GM12874 (cell line): ENCODE results near the gene DBX1.
A peak's percentile ranks its signal among the peaks of the same experiment; 100 is the strongest.

ENCODE experiments used
- TF ChIP-seq, protein P1 (sequence below): IDR thresholded peaks from 2 replicates; pipeline ENCODE4 v1.5.1; 2011; ENCODE audit warnings: low read depth, mild to moderate bottlenecking, control low read depth, low read length, moderate library complexity; ENCODE audit not compliant: insufficient read depth

Gene DBX1

DNA sequence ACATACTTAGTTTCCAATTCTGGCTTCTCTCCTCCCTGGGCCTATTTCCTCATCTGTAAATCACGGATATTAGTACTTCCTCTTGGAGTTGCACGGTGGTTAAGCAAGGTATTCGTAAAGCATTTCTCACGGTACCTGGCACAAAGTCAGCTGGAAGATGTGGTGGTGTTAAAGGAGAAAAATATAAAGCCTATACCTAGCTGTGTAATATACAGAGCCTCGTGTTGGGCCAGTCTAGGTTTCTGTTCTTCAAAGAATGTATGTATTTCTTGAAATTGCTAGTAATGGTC lies 47.2 kb downstream of the DBX1 start:
- TF ChIP-seq, protein P1, sequence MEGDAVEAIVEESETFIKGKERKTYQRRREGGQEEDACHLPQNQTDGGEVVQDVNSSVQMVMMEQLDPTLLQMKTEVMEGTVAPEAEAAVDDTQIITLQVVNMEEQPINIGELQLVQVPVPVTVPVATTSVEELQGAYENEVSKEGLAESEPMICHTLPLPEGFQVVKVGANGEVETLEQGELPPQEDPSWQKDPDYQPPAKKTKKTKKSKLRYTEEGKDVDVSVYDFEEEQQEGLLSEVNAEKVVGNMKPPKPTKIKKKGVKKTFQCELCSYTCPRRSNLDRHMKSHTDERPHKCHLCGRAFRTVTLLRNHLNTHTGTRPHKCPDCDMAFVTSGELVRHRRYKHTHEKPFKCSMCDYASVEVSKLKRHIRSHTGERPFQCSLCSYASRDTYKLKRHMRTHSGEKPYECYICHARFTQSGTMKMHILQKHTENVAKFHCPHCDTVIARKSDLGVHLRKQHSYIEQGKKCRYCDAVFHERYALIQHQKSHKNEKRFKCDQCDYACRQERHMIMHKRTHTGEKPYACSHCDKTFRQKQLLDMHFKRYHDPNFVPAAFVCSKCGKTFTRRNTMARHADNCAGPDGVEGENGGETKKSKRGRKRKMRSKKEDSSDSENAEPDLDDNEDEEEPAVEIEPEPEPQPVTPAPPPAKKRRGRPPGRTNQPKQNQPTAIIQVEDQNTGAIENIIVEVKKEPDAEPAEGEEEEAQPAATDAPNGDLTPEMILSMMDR, result no peak

DNA sequence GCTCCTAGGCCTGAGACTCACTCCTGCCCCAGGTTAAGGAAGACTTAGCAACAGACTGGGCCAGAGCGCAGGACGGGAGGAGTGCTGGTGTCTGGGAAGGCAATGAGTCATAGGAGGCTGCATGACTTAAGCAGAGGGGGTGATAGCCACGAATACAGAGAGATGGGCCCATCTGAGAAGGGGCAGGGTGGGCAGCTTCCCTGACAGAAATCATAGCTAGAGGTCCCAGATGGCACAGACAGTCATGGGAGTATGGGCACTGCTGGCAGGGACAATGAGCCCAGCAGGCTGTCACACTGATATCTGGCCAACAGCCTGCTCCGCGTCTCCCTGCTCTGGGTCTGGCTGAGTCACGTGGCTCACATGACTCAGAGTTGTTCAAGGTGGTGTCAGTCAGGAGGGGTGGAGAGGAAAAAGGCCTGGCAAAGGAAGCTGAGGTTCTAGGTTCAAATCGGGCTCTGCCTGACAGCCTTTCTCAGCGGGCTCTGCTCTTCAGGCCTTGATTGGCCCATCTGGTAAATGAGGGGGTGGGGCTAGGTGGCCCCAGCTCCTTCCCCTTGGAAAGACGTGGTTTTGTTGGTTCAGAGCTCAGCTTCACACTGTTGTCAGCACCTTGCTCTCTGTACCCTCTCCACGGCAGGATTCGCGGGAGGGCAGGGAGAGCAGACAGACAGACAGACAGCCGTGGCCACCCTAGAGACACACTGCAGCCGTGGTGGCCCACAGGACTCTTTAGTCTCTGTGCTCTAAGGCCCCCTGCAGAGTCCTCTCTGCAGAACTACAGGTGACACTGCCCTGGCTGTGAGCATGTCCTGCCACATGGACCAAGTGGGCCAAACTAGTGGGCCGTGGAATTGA lies 47.8 kb downstream of the DBX1 start:
- TF ChIP-seq, protein P1, result no peak

DNA sequence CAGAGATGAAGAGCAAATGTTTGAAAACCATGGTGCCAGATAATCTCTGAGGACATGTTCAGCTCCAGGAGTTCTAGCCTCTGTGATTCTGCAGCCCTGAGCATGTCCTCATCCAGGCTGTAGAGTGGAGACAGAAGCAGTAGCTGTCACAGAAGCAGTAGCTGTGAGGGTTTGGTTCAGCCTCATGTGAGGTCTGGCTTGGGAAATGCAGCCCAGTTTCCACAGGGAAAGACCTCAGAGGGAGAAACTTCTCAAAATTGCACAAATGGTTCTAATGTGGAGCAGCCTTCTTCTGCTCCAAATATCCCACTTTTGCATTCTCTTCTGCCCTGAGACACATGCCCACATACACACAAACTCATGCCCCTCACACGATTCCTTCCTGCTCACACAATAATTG lies 48.4 kb downstream of the DBX1 start:
- TF ChIP-seq, protein P1, result no peak

DNA sequence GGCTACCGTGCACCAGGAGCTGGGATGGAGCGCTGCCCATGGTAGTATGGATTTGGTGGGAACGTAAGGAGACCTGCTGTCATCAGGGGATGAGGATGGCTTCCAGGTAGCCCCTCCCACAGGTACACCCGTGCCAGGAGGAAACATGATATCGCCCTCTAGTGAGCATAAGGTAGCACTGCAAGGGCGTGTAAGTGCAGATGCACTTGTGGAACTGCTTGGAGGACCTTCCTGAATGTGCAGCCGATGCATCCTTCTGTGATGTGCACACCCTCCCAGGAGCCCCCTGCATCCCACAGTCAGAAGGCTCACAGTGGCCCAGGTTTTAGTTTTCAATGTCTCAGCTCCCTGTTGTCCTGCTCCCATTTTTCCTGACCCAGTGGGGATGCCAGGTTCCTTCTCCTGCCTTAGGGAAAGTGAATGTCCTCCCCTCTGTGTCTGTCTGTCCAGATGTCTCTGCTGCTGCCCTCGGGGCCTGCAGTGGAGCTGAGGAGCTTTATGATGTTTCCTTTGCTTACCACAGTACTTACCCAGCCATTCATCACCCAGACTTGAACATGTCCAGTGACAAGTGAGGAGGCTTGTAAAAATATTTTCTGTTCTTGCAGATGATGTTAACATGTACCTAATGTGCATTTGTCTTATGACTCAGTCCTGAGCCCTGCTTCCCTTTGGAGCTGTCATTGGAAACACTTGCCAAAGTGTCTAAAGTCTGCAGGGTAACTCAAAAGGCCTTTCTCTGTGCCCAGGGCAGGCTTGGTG lies 49.2 kb downstream of the DBX1 start:
- TF ChIP-seq, protein P1, result peak; percentile 93

DNA sequence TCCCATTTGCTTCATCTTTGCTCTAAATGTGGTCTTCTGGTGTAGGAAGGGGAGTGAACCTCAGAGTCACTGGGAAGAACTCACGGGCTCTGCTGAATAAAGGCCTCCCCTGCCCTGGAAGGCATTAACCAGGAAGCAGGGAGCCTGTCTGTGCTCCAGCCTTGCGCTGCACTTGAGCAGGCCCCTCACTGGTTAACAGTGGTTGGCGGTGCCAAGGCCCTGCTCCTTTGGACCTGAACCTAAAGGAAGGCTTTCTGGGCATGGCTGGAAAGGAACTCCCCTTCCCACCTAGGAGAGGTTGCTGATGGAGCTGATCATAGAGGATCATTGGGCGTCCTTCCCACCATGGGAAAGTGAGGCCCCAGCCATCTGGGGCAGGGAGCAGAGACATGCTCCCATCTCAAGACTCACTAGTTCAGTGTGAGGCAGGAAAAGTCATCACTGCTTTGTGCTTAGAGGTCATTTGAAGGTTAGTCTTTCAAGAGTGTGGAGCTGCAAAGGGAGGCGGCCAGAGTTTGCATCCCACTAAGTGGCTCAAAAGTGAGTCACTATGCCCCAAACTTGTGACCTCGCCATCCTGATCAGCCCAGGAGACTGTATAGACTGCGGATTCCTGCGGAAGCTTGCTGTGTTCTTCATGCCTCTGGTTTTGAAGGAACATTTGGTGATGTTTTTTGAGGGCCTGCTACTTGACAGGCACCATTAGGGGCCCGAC lies 50.4 kb downstream of the DBX1 start:
- TF ChIP-seq, protein P1, result no peak
